Hematopoietic multipotent progenitor cell treated with erythropoietin and hydrocortisone succinate and interleukin-3 and kit ligand, for 6 days (in vitro differentiated cells): ENCODE results near the gene IL12RB1.
A peak's percentile ranks its signal among the peaks of the same experiment; 100 is the strongest.

Source experiments
- DNase-seq: peaks from one replicate; pipeline ENCODE4 v3.0.0-alpha.2; 2015

The IL12RB1 gene

DNA sequence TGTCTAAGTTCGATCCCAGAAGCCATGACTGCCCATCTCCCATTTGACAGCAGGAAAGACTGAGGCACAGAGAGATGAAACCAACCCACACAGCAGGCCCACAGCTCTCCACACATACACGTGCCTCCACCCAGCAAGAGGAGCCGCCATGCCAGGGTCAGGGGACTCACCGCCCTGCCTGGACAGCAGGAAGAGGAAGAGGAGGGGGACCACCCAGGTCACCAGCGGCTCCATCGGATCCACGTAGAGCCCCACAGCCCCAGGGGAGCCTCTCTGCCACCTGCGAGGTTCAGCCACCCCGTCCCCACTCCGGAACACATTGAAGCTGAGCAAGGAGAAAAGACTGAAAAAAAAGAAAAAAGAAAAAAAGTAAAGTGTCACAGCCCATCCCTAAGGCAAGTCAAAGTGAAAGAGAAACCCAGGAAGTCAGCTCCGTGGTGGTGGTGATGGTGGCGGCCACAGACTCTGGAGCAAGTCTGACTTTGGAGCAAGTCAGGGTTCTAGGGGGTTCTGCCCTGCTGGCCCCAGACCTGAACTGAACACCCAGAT lies at the start of gene IL12RB1:
Gene IL12RB1 (minus strand): TSS at position 345 of the 549 bp plus-strand sequence. CDS start 111 bp downstream, at position 234.
- DNase-seq = peak; percentile 57

DNA sequence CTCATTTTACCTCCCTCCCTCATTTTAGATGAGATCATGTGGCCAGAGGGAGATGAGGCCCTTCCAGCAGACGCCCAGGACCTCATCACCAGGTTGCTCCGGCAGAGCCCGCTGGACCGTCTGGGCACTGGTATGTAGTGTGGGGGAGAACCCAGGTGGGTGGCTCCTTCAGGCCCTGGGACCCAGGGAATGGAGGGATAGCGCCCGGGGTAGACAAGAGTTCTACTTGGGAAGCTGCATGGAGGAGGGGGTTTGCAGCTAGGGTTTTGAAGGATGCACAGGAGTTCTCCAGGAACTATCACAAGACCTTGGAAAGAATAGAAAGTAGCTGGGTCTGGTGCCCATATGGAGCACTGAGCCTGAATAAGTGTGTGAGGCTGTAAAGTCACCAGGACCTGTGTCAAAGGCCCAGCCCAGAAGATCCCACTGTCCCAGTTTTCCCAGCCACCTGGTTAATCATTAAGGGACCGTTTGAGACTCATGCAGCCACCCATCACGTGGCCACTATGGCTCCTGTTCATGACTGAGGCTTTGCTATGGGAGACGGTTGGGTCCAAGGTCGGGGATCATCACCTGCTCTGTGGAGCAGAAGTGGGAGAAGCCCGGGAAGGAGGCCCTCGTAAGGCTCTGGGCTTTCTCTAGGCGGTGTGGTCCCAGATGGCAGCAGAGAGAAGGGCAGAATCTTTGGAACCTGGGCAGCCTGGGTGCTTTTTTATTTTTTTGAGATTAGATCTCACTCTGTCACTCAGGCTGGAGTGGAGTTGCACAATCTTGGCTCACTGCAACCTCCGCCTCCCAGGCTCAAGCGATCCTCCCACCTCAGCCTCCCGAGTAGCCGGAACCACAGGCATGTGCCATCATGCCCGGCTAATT lies 49.2 kb upstream of the IL12RB1 start:
- no peak for DNase-seq

DNA sequence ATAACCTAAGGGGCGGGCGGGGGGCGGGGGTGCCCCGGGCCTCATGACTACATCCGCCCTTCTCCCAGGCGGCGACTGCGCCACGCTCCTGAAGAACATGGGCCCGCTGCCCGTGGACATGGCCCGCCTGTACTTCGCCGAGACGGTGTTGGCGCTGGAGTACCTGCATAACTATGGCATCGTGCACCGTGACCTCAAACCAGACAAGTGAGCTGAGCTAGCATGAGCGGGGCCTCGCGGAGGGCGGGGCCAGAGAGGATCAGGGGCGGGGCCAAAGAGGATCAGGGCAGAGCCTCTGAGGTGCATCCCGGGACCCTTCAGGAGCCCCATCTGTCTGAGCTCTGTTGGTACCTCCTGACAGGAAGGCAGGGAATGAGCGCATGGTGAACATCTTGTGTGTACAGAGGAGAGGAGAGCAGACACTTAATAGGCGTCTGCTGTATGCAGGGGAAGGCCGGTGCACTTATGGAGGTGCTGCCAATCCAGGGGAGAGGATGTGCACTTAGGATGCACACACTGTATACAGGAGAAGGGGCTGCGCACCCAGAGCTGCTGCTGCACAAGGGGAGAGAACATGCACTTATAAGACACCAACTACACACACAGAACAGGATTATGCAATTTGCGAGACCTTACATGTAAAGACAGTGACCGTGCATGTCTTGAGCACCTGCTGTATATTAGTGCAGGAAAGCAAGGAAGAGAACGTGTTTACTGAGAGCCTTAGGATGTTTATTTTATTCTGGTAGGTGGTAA lies 45.3 kb upstream of the IL12RB1 start:
- no peak for DNase-seq

DNA sequence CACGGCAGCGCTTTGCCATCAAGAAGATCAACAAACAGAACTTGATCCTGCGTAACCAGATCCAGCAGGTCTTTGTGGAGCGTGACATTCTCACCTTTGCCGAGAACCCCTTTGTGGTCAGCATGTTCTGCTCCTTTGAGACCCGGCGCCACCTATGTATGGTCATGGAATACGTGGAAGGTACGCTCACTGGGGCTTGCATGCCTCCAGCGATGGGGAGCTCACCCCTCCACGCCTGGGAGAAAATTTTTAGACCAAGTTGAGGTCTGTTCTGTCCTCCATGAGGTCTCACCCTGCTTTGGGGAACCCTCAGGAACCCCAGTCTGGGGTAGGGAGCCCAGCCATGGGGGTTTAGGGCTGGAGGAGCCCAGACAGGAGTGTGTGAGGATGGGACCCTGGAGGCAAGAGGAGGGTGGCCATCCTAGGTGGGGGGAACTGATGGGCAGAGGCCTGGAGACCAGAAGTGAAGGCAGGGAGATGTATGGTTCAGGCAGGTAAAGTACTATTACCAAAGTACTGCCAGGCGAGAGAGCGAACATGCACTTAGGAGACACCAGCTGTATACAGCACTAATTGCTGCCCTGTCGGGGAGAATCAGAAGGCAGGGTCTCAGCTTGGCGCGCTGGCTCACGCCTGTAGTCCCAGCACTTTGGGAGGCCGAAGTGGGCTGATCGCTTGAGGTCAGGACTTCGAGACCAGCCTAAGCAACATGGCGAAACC lies 43.9 kb upstream of the IL12RB1 start:
- no peak for DNase-seq

DNA sequence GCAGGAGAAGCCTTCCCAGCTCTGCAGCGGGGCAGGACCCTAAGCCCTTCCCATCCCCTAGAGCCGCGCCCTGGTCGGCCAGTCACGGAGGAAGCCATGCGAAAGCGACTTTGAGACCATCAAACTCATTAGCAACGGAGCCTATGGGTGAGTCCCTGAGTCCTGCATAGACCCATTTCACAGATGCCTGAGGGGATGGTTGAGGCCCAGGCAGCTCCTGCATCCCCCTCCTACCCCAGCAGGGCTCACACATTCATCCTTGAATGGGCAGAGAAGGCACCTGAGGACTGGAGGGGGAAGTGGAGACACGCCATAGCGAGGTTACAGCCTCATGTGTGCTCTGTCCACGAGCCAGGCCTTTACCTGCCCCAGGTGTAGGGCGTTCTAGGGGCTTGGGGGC lies 42.1 kb upstream of the IL12RB1 start:
- no peak for DNase-seq

DNA sequence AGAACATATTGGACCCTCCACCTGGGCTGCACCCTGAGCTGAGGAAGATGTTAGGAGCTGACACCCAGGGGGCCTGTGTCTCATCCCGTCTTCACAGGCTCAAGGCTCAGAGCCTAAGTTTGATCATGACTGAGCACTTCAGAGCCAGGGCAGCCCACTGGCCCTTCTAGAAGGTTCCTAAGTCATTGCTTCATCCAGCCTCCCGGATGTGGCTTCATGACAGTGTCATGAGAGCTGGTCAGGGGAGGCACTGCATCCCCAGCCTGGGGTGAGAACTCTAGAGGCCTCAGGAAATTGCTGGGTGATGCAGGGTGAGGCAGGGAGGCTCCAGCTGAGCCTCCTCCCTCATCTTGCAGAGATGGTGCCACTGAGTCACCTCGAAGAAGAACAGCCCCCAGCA lies 41.3 kb upstream of the IL12RB1 start:
- no peak for DNase-seq

DNA sequence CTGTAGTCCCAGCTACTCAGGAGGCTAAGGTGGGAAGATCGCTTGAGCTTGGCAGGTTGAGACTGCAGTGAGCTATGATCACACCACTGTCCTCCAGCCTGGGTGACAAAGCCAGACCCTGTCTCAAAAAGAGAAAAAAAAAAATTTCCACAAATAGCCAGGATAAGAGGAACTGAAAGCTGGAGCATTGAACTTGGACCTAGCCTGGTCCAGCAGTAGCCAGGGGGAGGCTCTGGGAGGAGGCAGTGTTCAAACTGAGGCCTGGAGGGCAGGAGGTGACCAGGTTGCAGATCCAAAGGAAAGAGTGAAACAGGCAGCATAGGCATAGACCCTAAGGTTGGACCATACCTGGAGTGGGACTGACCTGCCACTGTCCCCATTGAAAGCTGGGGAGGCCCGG lies 39.4 kb upstream of the IL12RB1 start:
- DNase-seq = no peak

DNA sequence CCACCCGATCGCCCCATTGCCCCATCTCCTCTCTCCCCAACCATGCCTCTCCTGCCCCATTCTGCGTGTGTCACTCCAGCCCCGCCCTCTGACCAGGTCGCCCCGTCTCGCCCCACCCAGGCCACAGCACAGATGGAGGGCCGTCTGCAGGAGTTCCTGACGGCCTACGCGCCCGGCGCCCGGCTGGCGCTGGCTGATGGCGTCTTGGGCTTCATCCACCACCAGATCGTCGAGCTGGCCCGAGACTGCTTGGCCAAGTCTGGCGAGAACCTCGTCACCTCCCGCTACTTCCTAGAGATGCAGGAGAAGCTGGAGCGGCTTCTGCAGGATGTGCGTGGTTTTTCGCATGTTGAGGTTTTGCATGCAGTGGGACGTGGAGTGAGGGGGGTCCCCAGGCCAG lies 37.1 kb upstream of the IL12RB1 start:
- no peak for DNase-seq

DNA sequence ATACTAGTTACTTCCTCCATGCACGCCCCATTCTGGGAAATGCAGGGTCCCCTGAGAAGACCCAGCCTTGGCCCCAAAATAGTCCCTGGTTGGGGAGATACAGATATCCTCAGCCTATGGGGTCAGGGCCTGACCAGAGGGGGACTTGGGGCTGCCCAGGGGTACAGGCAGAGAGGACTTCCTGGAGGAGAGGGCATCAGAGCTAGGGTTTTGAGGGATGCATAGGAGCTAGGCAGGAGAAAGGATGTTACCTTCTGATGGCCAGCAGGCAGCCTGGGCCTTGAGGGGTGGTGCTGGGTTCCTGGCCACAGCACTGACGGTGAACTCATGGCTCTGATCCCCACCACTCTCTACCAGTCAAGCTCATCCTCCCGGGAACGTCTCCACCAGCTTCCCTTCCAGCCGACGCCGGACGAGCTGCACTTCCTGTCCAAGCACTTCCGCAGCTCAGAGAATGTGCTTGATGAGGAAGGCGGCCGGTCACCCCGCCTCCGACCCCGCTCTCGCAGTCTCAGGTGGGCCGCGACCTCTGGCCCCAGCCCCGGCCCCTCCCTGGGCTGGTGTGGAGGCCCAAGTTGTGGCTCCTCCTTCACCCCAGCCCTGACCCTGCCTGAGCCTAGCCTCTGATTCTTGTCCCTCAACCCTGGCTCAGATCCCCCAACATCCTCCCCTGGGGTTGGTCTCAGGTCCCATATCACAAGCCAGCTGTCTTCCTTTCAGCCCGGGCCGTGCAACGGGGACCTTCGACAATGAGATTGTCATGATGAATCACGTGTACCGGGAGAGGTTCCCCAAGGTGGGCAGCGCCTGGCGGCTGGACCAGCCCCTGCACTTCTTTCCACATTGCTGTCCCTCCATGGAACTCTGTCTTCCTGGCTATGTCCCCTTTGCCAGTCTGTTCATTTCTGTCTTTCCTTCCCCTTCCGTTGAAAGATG lies 36.4 kb upstream of the IL12RB1 start:
- DNase-seq = no peak

DNA sequence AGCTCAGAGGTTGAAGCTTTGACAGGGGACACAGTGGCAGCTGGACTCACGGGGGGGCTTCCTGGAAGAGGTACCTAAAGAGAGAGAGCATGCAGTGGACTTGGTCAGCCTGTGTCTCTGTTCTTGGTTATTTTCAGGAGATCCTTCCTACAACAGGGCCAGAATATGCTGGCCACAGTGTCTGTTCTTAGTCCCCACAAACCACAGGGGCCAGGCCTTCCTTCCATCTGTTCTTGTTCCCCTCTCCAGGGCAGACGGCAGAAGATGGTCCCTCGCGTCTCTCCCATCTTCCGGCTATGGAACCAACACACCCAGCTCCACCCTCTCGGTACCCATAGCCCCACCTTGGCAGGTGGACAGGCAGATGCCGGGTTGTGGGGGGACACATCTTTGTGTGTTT lies 35.7 kb upstream of the IL12RB1 start:
- no peak for DNase-seq

DNA sequence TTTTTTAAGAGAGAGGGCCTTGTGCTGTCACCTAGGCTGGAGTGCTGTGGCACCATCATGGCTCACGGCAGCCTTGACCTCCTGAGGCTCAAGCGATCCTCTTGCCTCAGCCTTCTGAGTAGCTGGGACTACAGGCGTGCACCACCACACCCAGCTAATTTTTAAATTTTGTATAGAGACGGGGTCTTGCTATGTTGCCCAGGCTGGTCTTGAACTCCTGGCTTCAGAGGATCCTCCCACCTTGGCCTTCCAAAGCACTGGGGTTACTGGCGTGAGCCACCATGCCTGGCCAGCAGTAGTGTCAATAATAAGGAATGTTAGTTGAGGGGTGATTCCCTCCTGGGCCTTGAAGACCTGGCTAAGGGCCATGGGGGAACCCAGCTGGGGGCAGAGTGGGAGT lies 34.4 kb upstream of the IL12RB1 start:
- DNase-seq = no peak

DNA sequence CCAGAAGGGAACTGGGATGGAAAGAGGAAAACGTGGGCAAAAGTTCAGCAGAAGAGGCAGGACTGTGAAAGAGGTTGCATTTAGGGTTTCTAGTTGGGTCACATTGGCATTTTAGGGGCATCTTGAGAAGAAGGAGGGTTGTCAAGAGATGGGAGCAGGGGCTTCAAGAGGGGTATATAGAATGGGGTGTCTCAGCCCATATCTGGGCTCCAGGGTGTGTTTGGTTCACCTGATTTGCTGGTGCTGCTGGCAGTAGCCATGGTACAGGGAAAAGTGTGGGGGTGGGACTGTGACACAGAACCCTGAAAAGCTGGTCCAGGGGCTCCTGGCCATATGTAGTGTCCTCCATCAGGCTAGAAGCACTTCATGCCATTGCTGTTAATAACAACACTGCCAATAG lies 33.4 kb upstream of the IL12RB1 start:
- DNase-seq = no peak

DNA sequence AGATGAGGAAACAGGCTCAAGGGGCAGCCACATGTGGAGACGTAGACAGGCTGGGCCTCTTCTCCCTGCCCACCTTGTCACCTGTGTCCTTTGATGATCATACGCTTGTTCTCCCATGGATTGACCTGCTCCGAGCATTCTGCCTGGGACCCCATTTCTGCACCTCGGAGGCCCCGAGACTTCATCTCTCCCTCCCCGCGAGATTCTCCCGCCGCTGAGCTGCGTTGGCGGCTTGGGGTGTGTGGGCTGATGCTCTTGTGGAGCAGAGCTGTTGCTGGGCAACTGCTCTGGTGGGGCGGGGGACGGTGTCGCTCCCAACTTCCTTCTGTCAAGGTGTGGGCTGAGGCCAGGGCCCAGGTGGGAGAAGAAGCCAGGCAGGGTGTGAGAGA lies 33.0 kb upstream of the IL12RB1 start:
- DNase-seq = no peak

DNA sequence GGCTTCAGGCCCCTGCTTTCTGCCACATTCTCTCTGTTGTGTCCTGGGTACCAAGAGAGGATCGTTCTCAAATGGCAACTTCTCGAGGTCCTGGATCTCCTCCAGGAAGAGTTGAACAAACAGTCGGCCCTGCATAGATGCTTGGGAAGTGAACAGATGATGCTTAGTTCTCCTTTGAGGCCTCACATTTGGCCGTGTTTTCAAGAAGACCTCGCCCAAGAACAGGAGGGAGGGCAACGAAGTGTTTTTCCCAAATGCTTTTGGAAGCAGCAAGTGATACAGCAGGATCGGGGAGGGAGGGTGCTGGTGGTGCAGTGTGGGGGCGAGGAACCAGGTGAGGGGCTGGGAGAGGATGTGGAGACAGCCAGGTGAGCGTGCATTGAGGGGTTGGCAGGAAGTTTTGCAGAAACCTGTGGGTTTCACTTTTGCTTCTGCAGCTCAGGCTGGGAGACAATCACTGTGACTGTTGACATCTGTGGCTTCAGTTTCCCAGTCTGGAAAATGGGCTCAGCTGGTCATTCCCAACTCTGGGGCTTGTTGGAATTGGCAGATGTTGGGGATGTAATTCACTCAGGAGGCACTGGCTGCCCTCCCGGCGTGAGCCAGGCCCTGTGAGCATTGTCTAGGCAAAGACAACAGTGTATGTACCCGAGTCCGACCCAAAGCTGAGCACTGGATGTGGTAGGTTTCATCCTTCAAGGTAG lies 32.4 kb upstream of the IL12RB1 start:
- peak; percentile 13 for DNase-seq

DNA sequence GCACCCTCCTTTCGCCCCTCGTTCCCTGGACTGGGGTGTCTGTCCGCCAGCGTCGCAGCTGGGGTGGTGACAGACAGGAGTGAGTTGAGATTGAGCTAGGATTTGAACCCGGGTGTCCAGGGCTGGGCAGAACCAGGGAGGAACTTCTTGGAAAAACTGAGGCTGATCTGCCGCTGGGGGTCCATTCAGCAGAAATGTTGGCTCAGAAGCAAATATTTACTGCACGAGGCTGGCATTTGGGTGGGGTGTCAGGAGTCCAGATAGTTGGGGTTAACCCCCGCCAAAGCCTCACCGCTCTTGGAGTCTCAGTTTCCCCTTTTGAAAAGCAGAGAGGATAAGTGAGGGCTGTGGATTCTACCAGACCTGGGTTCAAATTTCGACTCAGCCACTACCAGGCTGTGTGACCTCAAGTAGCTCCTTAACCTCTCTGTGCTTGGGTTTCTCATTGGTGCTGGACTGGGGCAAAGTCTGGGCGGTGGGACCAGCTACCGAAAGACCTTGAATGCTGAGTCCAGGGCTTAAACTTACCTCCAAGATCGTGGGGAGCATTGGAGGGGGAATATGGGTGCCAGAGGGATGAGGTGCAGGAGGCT lies 31.8 kb upstream of the IL12RB1 start:
- DNase-seq = no peak

DNA sequence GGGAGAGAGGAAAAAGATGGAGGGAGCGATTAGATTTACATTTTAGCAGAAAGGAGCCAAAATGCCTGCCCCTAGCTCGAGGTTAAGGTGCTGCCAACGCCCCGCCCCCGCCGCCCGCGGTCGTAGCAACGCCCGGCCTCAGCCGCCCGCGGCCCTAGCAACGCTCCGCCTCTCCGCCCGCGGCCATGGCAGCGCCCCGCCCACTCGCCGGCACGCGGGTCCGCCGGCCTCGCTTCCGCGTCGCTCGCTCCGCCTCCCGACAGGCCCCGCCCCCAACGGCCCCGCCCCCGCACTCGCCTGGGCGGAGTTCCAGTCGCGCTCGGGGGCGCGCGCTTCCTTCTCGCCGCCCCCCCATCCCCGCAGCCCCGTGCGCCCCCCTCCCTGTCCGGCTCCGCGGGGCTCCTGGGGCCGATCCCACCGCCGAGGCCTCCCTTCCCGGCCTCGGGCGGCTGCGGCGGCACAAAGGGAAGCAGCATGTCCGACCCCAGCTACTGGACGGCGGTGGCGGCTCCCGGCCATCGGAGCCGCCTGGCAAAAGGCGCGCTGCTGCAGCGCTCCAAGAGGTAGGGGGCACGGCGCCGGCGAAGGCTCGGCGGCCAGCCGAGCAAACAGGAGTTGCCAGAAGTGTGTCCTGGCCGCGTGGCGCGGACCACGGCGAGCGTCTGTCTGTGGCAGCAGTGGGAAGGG lies 31.1 kb upstream of the IL12RB1 start:
- DNase-seq = peak; percentile 96

DNA sequence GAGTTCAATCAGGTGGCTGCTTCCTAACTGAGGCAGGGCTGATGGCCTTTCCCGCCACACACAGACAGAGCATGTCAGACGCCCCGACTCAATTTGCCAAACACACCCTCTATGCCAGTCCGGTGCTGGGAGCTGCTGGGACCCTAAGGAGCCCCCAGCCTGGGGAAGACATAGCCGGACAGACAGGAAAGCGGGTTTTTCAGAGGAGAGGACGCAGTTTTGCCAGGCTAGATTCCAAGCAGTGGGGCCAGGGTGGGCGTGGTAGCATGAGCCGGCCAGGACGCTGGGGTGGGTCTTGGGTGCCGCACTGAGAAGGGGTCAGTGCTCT lies 30.6 kb upstream of the IL12RB1 start:
- DNase-seq = no peak

DNA sequence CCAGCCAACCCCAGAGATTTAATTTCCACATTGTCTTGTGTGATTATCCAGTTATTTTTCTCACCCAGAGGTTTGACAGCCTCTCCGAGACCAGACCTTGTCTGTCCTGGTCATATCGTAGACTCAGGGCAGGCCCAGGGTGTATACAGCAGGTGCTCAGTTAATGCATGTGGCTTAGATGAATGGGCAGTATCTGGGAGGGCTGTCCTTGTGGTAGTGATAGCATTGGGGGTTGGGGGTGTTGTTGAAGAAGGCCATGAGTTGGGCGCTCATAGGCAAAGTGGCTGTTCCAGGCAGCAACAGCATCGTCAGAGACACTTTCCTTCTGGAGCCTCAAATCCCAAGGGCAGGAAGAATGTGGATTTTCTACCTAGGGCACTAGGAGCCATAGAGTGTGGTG lies 27.7 kb upstream of the IL12RB1 start:
- no peak for DNase-seq

DNA sequence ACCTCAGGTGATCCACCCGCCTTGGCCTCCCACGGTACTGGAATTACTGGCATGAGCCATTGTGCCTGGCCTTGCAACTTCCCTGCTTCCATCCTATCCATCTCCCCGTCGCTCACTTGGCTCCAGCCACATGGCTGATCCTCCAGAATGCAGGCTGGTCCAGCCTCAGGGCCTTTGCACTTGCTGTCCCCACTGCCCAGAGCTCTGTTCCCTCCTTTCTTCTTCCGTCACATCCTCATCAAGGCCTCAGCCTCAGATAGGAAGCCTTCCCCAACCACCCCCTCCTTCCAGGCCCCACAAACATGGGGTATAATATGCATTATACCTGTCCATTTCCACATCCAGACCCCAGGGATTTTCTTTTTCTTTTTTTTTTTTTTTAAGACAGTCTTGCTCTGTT lies 27.1 kb upstream of the IL12RB1 start:
- no peak for DNase-seq

DNA sequence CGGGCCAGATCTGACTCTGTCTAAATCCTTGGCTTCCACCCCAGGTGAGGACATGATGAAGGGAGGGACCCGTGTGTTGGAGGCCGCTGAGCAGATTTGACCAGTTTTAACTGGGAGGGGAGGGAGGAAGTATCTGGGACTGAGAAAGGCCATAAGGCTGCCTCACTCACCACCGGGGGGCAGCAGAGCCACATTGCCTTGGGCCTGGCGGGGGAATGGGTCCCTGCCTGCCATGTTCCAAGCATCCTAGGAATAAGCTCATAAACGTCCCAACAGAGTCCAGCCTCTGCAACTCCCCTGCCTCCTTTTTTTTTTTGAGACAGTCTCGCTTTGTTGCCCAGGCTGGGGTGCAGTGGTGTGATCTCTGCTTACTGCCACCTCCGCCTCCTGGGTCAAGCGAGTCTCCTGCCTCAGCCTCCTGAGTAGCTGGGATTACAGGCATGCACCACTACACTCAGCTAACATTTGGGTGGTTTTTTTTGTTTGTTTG lies 26.3 kb upstream of the IL12RB1 start:
- DNase-seq = peak; percentile 92
